ENCODE data around the gene CDH12.

The CDH12 gene

DNA sequence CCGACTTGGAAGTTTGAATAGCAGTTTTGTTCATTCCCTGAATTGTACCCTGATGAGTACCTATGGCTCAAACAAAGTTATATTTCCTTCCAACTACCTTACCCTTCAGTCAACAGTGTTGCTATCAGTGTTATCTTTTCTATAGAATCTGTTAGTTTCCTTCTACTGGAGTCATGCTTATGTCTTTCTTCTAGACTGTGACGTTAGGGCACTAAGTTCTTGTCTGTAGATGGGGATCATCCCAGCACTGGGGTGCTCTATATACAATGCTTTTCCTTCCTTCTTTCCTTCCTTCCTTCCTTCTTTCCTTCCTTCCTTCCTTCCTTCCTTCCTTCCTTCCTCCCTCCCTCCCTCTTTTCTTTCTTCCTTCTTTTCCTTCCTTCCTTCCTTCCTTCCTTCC lies 973.0 kb downstream of the CDH12 start:
- in situ Hi-C loops (cut with MboI; ENCODE audit: low sequenced_read_pairs): no loop called here

DNA sequence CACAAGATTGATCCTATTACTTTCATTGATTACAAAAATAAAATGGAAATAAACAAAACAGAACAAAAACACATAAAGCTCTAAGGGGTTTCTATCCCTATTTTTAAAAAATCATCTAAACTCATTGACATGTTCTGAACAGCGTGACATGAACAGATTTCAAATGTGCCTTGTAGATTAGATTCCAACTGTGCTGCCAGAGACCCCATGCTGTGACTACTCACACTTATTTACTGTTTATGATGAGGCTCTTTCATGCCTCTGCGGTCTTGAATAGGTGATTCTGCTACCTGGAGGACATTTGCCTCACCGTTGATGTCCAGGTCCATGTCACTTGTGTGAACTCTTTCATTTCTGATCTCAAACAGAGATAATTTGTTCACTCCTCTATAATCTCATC lies 990.2 kb downstream of the CDH12 start:
- in situ Hi-C loops (cut with MboI; ENCODE audit: low sequenced_read_pairs): no loop called here

DNA sequence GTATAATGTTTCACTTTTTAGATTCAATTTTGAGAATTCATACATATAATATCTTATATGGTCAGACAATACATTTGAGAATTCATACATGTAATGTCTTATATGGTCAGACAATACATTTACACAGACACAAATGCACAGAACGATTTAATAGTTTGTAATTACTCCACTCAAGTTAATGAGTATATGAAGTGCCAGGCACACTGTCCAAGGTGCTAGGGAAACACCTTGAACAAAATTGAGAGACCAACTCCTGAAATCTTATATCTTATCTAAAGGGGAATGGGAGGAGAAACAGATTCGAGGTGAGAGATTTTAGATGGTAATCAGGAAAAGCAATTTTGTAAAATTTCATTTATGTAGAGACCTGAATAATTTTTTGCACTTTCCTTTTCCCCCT lies 994.7 kb downstream of the CDH12 start:
- in situ Hi-C loops (cut with MboI; ENCODE audit: low sequenced_read_pairs): no loop called here

DNA sequence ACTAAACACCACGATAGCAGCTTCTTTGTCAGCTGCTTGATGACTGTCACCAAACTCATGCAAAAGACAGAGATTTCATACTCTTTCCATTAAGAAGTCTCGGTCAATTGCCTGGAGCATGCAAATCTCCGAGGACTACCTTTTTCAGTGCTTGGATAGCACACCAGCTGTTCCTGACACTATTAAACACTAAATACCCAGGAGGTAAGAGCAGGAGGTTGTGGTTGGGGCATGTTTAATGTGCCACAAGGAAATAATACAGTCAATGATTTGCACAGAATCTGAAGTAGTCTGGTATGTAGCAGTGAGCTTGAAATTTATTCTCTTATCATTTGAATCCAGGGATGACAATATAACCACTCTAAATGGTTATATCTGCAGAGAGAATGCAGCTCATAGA lies 996.2 kb downstream of the CDH12 start:
- in situ Hi-C loops (cut with MboI; ENCODE audit: low sequenced_read_pairs): no loop called here

DNA sequence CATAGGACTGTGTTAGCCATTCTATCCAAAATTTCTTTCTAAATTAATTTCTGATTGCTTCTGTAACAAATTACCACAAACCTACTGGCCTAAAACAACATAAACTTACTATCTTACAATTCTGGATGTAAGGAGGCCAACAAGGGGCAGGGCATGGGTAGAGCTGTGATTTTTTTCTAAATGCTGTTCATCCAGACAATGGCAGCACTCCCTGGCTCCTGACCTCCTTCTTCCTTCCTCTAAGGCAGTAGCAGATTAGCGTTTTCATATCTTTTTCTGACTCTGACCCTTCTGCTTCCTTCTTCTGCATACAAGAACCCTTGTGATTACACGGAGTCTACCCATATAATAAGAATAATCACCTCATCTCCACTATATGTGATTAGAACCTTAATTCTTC lies 1005.8 kb downstream of the CDH12 start:
- in situ Hi-C loops (cut with MboI; ENCODE audit: low sequenced_read_pairs): no loop called here

DNA sequence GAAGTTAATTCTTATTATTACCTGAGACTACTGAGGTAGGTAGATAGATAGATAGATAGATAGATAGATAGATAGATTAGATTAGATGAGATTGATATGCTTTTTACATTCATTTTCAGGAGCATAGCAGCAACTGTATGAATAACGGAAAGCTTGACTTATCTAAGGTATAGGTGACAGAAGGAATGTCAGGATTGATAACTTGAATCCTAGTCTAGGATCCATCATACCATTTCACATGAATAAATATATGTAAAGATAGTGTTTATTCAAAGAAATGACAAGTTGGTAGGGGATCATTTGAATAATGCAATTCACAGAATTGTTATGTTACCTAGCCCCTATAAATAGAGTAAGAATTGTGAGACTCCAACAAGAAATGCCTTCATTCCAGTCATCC lies 1008.2 kb downstream of the CDH12 start:
- in situ Hi-C loops (cut with MboI; ENCODE audit: low sequenced_read_pairs): no loop called here

DNA sequence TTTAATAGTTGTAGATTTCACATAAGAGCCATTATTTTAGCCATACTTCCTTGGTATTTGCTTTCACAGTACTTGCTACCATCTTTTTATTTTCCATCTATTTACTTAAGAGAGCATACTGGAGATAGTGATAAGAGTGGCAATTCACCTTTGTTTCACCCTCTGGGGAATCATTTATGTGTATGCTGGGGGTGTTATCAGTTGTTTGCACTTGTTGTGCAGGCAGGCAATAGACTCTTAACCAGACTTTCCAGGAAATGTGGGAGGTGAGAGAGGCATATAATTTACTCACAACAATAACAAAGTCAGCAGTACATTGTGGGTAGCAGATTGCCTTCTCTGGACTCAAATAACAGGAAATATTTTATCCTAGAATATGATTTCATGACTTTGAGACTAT lies 1018.3 kb downstream of the CDH12 start:
- in situ Hi-C loops (cut with MboI; ENCODE audit: low sequenced_read_pairs): no loop called here

DNA sequence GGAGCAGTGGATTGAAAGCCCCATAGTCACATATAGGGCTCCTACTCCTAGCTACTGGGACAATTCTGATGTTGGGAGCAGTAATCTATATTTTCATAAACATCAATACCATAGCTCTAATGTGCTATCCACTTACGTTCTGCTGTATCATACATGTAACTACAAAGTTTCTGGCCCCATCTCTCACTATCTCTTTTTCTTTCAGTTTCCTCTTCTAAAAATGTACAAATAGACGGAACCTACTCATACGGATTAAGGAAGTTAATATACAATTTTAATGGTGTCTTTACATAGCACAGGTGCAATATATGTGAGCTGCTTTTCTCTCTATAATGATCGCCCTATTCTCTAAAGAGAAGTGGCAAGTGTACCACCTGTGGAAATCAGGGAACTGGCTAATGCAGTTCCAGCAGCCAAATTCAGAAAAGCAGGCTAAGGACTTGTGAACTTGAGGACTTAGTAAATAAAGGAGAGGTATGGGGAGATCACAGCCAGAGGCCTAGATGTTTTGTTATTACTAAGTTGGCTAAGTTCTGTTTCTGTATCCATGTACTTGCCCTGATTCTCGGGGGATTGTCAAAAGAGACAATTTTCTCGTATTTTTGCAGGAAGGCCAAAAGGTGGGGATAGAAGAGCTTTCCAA lies 1021.9 kb downstream of the CDH12 start:
- in situ Hi-C loops (cut with MboI; ENCODE audit: low sequenced_read_pairs): no loop called here

DNA sequence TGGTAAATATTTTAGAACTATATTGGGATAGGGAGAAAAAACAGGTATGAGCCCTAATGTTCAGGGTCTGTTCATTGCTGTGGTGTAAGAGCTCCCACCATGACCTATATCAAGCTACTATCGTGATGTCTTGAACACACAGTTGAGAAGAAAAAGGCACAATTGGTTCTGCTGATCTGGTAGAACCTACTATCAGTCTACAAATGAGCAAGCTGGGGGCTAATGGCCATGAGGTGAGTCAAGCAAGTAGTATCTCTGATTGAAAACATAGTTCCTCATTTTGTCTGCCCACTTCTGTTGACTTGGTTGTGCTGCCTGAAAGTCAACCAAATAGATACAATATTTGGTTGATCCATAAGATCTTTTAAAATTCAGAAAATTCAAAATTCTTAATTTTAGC lies 1026.3 kb downstream of the CDH12 start:
- in situ Hi-C loops (cut with MboI; ENCODE audit: low sequenced_read_pairs): no loop called here

DNA sequence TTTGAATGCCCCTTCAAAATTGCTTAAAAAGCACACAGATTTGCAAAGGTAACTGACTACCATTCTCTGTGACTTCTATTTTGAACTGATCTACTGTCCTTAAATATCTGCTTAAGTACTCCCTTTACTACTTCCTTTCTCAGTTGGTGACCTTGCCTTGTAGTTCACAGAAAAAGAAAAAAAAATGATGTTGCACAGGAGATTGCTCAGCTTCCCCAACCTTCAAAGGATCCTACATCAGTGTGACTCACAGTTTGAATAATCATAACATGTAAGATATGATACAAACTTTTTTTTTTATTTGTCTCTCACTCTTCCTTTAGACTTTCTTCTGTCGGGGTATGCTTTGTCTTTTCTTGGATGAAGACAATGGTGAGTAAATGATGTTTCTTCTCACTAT lies 1029.6 kb downstream of the CDH12 start:
- in situ Hi-C loops (cut with MboI; ENCODE audit: low sequenced_read_pairs): no loop called here

DNA sequence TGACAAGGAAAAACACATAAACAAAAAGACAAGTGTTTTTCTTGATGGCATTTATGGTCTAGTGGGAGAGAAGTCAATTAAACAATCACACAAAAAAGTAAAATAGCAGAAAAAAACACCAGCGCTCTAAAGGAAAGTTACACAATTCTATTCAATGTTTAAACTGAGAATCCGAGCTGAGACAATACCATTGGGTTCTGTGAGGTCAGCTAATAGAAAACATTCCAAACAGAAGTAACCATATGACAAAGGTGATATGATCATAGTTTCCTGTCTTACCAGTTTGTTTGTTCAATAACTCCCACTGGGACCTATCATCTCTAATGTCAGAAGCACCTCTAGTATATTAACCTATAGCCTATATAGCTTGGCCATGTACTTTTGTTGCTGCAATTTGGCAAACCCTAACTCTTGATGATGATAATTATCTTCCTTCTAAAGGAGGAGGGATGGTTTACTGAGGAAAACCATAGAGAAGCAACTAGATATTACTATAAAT lies 1030.0 kb downstream of the CDH12 start:
- in situ Hi-C loops (cut with MboI; ENCODE audit: low sequenced_read_pairs): no loop called here

DNA sequence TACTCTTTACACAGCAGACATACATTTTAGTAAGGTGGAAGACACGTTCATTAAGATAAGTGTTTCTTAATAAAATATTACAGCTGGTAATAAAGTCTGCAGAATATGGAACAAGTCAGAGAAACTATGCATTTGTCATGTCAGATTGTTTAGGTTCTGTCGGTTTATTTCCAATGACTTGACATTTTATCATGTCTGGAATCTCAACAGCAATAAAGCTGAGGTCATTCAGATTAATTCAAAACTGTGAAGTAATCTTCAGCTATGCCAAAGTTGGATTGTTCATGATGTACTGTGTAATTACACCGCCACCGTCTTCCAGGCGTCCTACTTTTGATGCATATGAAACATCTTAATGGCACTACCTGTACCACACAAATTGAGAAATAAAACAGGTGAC lies 1032.6 kb downstream of the CDH12 start:
- in situ Hi-C loops (cut with MboI; ENCODE audit: low sequenced_read_pairs): no loop called here

DNA sequence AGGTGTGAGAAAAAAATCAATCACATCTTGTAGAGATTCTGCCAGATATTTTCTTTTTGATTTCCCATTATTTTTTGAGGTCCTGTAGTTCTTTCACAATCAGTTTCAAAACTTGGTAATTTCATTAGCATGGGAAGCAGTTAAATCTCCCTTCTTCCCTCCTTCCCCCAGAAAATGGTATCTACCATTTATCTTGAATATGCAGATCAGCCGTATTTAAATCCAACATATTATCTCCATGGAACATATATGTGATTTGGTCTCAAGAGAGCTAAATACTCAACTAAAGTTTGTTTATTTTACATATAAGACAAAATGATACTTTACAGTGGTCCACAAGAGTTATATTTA lies 1034.8 kb downstream of the CDH12 start:
- in situ Hi-C loops (cut with MboI; ENCODE audit: low sequenced_read_pairs): no loop called here

DNA sequence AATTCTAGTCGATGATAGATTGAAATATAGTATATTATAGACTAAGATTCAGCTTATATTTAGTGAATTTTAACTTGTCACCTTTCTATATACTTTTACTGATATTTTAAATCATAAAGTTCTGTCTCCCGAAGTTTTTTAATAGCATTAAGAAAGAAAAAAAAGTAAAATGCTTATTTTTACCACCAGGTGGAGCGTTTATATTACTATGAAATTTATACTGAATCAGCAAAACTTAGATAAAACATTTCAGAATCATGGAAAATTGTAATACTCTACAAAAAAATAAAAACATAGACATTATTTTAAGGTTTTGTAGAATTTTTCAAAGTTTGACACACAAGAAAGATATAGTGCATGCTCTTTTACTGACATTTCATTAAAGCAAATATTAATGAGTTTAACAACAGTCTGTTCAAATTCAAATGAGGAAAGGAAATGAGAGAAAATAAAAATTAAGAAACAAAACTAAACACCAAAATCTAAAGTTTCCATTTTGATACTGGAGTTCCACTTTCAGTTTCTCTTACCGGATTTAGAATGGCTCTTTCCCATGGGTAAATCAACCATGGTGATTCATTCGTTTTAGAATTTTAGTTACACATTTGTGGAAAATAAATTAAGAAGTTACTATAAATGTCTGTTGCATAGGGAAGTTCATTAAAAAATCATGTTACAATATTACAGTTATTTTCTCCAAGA lies 1035.3 kb downstream of the CDH12 start:
- in situ Hi-C loops (cut with MboI; ENCODE audit: low sequenced_read_pairs): no loop called here

DNA sequence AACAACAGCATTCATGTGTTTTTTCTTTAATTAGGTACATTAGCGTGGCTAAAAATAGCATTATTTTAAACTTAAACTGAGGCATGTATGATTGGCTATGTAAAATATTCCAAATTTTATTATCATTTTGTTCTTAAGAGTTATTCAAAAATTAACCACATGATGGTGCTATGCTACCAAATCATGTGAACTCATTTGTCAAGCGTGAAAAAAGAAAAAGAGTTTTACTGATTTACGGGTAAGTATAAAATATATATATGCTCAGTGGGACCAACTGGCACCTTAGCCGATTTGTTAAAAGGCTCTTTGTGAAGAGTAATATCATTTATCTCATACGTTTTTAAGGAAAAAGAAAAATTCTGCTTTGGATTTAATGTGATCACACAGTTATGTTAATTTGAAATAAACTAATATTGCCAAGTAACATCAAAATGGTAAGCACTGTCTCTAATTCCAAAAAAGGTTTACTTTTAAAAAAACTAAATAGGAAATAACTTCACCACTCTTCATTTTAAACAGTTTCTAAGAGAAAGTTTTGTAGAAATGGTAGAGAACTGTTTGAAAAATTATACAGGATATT lies 1042.3 kb downstream of the CDH12 start:
- in situ Hi-C loops (cut with MboI; ENCODE audit: low sequenced_read_pairs): no loop called here

DNA sequence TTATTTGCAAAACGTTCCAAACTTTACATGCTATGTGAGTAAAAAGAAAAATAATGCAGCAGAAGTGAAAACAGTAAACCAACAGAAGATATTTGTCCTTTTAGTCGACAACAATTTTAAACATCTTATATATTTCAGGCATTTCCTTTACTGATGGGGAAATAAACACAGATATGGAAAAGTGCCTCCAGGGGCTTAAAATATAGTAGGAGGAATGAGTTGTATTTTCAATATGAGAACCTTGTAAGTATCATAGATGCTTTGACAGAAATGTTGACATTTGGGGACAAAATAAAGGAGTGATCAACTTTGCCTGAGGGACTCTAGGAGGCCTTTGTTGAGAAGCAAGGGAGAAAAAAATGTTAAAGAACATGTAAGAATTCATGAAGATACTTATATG lies 1043.5 kb downstream of the CDH12 start:
- in situ Hi-C loops (cut with MboI; ENCODE audit: low sequenced_read_pairs): no loop called here

DNA sequence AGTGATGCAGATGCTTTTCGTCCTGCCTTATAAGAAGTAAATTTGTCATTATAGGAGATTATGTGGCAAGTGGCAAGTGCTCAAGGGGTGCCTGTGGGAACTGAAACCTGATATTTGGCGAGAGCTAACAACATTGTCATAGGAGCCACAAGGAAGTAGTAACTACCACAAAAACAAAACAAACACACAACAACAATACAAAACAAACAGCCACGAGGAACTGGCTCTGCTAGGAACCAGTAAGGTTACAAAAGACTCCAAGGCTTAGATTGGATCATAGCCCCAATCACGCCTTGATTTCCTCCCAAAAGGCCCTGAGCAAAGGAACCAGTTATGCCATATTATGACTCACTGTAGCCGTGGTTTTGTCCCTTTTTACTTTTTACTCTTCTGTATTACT lies 1045.2 kb downstream of the CDH12 start:
- in situ Hi-C loops (cut with MboI; ENCODE audit: low sequenced_read_pairs): no loop called here

DNA sequence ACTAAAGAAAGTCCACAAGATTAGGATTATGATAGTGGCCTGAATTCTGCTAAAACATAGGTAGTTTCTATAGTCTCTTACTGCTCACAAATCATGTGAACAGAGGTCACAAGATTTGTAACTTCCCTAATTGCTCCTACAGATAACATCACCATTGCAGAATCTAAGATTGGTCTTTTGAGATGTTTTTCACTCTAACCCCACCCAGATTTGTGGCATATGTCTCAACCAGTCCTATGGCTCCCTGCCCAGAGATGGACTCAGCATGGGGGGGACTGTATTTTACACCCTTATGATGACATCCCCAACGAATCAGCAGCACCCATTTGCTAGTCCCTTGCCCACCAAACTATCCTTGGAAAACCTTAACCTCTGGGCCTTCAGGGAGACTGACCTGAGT lies 1046.2 kb downstream of the CDH12 start:
- in situ Hi-C loops (cut with MboI; ENCODE audit: low sequenced_read_pairs): no loop called here

DNA sequence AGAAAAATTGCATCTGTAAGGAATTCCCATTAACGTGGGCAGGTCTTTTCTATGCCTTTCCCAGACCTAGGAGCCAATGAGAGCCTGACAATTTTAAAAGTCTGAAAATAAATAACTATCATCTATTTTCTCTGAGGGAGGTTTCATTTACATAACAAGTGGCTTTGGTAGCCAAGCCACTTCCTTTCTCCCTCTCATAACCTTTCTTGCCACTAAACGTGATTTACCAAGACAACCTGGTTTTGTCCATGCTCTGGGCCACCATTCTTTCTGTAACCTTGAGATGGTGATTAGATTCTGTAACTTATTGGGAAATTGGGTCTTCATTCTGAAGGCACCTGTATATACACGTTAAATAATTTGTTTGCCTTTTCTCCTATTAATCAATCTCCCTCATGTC lies 1046.9 kb downstream of the CDH12 start:
- in situ Hi-C loops (cut with MboI; ENCODE audit: low sequenced_read_pairs): no loop called here

DNA sequence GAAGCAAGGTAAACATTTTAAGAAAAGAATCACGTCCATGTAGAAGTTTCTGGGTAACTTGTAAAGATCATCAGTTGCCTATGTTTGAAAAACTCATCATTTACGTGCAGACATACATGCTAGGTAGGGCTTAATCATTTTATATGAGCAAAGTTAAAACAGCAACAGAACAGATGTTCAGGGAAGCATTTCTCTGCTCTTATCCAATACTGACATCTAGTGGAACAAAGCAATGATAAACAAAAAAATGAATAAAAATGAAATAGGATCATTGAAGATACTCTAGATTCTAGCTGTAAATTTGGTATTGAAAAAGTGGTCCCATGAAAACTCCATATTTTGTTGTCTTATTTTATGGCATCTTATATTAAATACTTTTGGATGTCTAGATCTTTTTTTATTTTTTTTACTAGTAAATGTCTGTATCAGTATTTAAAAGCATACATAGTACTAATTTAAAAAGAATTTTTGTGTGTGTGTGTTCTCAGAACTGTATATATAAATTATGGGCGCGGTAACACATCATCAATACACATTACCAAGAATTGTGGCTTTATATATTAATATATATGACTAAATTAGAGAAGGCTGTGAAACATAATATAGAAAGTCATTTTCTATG lies 1050.2 kb downstream of the CDH12 start:
- in situ Hi-C loops (cut with MboI; ENCODE audit: low sequenced_read_pairs): no loop called here

DNA sequence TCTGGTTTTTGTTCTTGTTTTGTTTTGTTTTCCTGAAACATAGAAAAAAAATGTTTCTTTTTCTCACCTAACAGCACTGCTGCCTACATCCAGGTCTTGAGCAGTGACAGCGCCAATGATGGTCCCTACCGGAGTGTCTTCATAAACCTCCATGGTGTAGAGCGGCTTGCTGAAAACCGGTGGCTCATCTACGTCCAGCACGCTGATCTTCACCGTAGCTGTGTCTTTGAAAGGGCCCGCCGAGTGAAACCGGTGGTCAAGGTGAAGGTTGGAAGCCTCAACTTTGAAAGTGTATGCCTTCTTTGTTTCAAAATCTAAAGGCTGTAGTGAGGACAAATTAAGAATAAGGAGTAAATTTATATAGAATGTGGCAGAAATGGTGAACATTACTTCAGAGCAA lies 1051.0 kb downstream of the CDH12 start:
- in situ Hi-C loops (cut with MboI; ENCODE audit: low sequenced_read_pairs): no loop called here

DNA sequence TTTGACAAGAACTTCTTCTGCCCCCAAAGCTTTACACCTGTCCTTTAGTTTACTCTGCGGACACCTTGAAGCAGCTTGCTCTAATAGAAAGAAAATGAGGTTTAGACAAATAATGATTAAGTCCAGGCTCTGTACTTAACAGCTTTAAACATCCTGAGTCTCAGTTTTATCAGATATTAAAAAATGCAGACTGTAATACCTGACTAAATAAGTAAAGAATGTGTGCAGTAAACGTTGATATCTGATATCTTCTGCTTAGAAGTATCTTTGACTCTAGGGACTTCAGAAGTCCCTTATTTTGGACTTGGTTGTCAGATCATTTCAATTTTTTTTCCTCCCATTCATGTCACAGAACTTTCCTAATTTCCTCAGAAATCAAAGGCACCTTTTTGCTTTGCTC lies 1060.4 kb downstream of the CDH12 start:
- in situ Hi-C loops (cut with MboI; ENCODE audit: low sequenced_read_pairs): no loop called here

Data from HL-60/S4 treated with retinoic acid at 250 ng/mL for 4 days and 3 days (cell line).